NCI-H1048 (cell line): ENCODE data around the gene TMEM175.
A peak's percentile ranks its signal among the peaks of the same experiment; 100 is the strongest.
"Not testable (repeated sequence)": the region's sequence is repeated elsewhere in the genome, so short reads cannot be mapped to it uniquely, and the experiment has no call there.

Experiments used
- DNase-seq: peaks from one replicate; lab custom pipeline; 2025; lab: John Stamatoyannopoulos, UW

The TMEM175 gene

GRCh38 chr4:970854-971520 is 38.7 kb downstream of the TMEM175 start:
- DNase-seq: no peak

DNA sequence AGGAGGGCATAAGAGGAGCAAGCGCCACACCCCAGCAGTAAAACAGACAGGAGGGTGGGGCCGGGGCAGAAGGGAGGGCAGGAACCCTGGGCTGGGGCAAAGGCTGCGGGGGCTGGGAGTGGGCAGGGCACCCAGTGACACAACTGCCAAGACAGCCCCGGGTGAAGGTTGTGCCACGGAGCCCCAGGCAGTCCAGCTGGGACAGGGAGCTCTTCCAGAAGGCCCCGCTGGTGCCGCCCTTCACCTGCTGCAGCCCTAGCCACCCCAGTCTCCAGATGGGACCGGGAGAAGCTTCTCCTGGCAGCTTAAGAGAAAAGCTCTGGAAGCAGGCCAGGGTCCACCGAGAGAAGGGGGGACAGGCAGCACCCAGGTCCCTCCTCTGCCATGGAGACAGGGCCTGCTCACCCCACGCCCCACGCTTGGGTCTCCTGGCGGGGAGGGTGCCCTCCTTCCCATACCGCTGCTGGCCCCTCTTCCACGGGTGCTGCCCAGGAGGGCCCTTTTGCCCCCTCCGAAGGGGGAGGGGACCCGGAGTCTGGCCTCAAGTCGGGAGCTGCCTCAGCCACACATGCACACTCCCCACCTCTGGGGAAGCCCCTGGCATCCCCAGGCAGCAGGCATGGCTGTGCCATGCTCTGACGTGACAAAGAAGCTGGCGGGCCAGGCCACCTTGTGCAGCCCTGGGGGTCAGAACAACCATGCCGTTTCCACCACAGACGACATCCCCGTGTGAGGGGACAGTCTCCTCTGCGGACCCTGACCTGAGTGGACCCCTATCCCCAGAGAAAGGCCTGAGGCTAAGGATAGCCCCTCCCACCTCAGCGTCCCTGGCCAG is 39.6 kb downstream of the TMEM175 start:
- no peak for DNase-seq

DNA sequence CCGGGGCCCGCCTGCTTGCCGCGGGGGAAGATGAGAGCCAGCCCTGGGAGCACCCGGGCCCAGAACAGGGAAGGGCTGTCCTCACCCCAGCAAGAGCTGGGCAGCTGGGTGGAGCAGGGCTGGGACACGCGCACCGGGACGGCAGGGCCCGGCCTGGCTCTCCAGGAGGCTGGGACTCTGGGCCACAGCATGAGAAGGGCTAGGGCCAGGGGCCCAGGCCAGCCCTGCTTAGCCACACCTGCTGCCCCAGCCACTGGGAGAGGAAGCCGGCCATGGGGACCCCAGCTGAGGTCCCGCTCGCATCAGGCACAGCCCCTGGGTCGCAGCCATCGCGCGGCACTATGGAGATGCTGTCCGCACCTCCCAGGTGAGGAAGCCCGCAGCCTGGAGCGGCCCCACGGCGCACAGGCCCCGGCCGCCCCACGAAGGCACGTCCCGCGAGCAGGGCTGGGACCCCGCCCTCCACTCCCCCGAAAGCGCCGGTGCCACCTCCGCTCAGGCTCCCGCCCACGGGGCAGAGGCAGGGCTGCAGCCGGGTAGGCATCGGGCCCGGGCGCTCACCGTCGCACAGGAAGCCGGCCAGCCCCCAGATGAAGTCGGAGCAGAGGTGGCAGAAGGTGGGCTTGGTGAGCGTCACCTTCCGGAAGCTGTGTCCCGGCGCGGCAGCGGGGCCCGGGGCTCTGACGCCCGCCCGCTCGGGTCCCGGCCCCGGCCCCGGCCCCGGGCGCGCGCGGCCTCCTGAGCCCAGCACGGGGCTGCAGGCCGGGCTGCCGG is 40.6 kb downstream of the TMEM175 start:
- DNase-seq: no peak

GRCh38 chr4:973431-974397 is 41.5 kb downstream of the TMEM175 start, which contains the start of gene DGKQ:
Gene DGKQ (minus strand): TSS chr4:973569. CDS start chr4:973482, 87 bp downstream.
- DNase-seq: peak; percentile 54

DNA sequence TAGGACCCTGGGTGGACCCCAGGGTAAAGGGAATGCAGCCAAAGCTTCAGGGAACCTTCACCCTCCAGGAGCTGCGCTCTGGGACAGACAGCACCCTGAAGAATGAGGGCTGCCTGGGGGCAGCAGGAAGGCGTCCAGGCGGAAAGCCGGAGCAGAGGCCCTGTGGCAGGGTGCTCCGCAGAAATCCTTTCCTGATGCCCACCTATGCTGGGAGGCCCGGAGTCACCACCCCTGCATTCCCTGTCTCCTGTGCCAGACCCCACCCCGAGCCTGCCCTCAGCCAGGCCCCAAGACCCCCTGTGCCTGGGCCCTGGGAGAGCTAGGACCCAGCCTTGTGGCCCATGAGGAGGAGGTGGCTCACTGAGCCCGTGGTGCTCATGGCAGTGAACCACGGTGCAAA is 42.4 kb downstream of the TMEM175 start:
- no peak for DNase-seq

DNA sequence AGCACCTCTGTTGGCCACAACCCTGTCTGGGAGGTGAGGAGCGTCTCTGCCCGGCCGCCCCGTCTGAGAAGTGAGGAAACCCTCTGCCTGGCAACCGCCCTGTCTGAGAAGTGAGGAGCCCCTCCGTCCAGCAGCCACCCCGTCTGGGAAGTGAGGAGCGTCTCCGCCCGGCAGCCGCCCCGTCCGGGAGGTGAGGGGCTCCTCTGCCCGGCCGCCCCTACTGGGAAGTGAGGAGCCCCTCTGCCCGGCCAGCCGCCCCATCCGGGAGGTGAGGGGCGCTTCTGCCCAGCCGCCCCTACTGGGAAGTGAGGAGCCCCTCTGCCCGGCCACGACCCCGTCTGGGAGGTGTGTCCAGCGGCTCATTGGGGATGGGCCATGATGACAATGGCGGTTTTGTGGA is 43.8 kb downstream of the TMEM175 start:
- DNase-seq: not testable (repeated sequence)

DNA sequence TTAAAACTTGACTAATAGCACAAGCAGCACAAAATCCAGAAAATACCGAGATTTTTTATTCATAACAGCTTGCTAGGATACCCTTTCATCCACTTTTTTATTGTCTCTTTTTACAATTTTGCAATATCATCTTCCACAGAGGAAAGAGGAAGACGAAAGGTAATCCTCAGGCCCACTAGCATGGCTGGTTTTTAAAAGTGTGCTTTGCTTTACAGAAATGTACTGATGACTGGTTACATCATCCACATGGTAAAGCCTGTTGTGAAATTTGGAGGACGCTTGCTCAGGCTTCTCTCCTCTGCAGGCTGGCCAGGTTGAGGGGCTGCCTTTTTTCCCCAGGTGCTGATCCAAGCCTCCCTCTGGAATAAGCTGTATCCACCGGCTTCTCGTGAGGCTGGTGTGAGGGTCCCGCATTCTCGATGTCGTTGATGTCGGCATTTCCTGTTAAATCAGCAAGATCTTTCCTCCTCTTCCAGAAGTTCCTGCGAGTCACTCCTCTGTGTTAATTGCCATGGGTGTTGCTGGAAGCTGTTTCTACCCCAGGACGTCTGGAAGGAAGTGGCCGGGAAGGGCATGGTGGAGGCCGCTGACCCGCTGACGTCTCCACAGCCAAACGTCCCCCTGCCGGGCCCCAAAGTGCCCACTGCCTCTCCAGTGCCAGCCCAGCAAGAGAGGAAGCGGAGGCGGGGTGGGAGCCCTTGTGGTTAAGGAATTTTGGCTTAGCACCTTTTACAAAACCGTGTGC is 46.9 kb downstream of the TMEM175 start:
- DNase-seq: no peak

- DNase-seq: no peak
Measured at GRCh38 chr4:982291-982690, 50.0 kb downstream of the TMEM175 start.

GRCh38 chr4:982814-983213 is 50.6 kb downstream of the TMEM175 start:
- no peak for DNase-seq

- DNase-seq: no peak
Measured at GRCh38 chr4:984336-985054, 52.2 kb downstream of the TMEM175 start.

DNA sequence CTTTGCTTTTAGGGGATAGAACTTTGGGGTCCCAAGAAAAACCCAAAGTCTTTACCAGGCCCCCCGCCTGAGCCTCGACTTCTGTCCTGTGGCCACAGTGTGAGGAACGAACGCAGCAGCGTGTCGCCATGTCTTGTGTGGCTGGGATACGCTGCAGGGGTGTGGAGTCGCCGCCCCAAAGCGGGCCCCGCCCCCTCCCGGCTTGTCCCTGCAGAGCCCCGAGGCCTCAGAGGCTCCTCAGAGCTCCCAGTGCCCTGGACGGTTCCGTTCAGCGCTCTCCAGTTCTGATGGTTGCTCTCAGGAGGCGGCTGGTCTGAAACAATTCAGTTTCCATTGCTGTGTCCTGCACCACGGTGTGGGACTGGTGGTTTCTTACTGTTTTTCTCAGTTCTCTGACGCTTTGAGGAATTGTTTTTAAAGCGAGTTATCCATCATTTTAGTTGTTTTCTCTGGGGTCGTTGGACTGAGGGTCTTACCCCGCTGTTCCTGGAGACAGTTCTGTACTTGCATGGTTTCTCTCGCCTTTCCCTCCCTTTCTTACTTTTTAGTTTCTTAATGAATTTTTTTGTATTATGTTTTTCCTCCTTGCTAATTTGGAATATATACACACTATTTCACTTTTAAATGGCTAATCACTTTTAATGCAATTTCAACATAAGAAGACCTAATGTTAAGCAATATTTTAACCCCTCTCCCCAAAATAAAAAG is 53.0 kb downstream of the TMEM175 start:
- DNase-seq: no peak

DNA sequence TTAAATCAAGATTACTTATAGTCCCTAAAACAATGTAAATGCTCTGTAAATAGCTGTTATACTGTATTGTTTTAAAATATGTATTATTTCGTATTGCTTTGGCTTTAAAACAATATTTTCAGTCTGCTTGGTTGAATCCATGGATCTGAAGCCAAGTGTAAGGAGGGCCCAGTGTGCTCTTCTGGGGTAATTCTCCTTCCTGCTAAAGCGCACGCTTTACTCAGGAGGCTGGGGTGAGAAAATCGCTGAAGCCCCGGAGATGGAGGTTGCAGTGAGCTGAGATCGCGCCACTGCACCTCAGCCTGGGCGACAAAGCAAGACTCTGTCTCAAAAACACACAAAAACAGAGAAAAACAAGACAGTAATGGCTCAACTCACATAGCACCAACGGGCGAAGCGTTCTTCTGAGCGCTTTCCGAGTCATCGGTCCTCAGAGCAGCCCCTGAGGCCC is 54.2 kb downstream of the TMEM175 start:
- DNase-seq: no peak

- DNase-seq: peak; percentile 25
Measured at GRCh38 chr4:986879-987623, 54.8 kb downstream of the TMEM175 start, which contains the start of gene IDUA. Gene IDUA (plus strand): TSS chr4:987044. CDS start chr4:987085, 41 bp downstream.

DNA sequence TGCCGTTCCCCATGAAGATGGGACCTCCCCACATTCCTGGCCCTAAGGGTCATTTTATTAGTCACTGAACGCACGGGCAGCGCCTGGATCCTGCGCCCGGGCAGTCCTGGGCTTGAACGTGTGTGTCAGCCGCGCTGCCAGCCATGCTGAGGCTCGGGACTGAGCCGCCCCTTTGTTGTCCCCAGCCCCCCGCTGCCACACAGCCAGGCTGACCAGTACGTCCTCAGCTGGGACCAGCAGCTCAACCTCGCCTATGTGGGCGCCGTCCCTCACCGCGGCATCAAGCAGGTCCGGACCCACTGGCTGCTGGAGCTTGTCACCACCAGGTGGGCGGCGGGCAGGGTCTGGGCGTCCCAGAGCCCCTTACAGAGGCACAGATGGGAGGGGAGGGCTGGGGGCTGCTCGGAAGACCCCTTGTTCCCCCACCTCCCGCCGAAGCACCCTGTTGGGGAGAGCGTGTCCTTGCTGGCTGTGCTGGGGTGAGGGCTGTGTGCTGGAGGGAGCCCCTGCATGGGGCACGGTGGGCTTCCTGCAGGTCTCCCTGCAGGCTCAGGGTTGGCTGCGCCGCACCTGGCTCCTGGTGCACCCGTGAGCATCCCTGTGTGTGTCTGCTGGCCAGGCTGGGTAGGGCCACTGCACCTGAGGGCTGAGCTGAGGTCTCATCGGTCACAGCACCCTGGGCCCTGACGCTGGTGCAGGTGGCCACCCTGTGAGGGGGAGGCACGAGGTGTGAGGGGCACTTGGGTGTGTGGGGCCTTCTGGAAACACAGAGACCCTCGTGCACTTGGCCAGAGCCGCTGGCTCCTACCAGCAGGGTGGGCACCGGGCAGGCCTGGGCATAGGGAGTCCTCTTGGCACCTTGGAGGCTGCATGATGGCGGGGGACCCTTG is 55.6 kb downstream of the TMEM175 start:
- DNase-seq: no peak

DNA sequence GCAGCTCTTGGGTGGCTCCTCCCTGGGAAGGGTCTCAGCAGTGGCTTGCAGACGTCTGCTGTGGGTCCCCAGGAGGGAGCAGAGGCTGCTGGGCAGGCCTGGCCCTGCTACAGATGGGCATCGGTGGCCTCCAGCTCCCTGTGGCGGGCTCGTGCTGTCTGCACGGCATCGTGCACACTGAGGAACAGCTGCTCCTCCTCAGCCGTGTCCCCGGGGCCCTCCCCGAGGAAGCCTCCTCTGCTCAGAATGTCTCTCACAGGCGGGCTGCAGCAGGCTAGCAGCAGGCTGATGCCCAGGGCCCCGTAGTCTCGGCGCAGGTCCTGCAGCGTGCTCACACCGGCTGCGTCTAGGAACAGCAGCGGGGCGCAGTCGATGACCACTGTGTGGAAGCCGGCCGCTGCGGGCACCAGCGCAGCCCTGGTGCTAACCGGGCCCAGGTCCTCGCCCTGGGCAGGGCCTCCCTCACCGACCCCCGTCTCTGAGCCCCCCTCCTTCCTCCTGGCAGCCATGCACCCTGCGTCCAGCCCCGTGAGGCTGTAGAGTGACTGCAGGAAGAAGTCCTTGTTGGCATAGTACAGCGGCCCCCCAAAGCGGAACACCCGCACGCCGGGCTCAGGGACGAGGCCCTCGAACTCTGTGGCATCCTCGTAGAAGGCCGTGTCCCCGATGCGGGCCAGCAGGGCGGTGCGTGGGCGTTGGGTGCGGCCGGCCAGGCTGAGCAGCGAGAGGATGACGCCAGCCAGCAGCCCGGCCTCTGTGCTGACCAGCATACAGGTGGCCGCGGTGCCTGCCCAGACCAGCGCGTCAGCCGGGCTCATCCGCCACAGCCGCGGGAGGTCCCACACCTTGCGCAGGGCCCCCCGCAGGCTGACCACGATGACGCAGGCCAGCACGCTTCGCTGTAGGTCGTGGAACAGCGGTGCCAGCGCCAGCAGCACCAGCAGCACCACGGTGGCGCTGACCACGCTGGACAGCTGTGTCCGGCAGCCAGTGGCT is 56.8 kb downstream of the TMEM175 start:
- no peak for DNase-seq
